BJ (cell line): Measurements from ENCODE around the gene ZDHHC14. TPM values are rescaled to one million over a fixed set of nuclear protein-coding genes. Genes with fewer than 3 reads are reported as not detected.
"Not testable (repeated sequence)": the region's sequence is repeated elsewhere in the genome, so short reads cannot be mapped to it uniquely, and the experiment has no call there.

Source experiments
- CTCF ChIA-PET: fragments of 350-600 bp; formaldehyde crosslinking; extraction: SDS; loops from one replicate; lab custom pipeline; 2021; ENCODE audit warnings: antibody characterized with exemption, inconsistent platforms; lab: Yijun Ruan, JAX
- POLR2A ChIA-PET: fragments of 300-600 bp; sonication (Branson Sonifier 250); formaldehyde crosslinking; extraction: SDS; loops from one replicate; lab custom pipeline; 2021; ENCODE audit warnings: antibody characterized with exemption; lab: Charles Lee
- DNase-seq: peaks from one replicate; pipeline ENCODE4 v3.0.0-alpha.2; 2011; ENCODE audit warnings: low read depth
- H3K27me3 ChIP-seq: 2 replicates; pipeline ENCODE4 v1.6.0; 2011; ENCODE audit warnings: low read length; ENCODE audit not compliant: control insufficient read depth, insufficient read depth
- H3K36me3 ChIP-seq: 2 replicates; pipeline ENCODE4 v1.5.1; 2011; ENCODE audit warnings: low read length; ENCODE audit not compliant: control insufficient read depth, insufficient read depth
- H3K4me3 ChIP-seq: 2 replicates; pipeline ENCODE4 v1.5.1; 2011; ENCODE audit warnings: low read depth, mild to moderate bottlenecking, control low read depth, low read length
- polyA plus RNA-seq: library from polyadenylated mRNA; depleted of rRNA; stranded (reverse); fragments of >200 nt; gene quantifications from 2 replicates; pipeline ENCODE4 v1.2.3, GENCODE V29; 2011
- TF ChIP-seq, protein P1 (sequence below): IDR thresholded peaks from 2 replicates; pipeline ENCODE4 v1.5.1; 2011; ENCODE audit warnings: low read depth, mild to moderate bottlenecking, control low read depth, inconsistent platforms, low read length, moderate library complexity; ENCODE audit not compliant: insufficient read depth

Gene ZDHHC14
- polyA plus RNA-seq, 1 experiment = 3.6 TPM

DNA sequence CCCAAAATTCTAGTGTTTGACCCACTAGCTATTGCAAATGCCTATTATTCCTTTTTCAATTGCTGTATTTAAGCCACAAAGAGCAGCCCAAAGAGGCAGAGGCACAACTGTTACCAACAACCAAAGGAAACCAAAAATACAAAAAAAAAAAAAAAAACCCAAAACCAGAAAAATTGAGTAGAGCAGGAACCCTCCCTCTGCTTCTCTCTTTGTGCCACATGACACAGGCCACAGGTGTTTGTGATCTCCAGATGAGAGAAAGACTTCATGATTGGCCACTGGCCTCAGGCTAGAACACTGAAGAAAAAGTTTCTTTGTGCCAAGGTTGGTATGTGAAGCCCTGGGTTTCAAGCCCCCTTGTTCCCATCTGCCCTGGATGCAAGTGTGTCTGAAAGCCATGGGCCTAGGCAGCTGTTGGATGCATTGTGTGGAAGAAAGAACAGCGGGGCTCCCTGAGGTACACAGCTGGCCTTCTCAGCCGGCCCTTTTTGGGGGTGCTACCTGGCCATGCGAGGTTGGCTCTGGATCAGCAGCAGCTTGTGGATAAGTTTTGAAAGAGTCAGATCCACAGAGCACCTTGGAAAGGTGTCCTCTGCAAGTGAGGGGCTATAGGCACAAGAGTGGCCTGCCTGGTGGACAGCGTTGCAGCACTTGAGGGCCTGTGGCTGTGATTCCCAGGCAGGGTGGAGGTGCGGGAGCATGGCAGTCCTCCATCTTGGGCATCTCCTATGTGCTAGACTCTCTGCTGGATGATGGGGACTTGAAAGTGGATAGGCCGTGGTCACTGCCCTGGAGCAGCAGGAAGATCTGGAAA is 204.5 kb downstream of the ZDHHC14 start:
- DNase-seq = no peak
- Histone ChIP-seq H3K36me3 (no peaks in the 10 kb centered on the region), H3K27me3 (no peaks in the 10 kb centered on the region), H3K4me3 (no peak overlapping the region)
- POLR2A ChIA-PET = no interaction called here
- CTCF ChIA-PET = no interaction called here
- TF ChIP-seq, protein P1, sequence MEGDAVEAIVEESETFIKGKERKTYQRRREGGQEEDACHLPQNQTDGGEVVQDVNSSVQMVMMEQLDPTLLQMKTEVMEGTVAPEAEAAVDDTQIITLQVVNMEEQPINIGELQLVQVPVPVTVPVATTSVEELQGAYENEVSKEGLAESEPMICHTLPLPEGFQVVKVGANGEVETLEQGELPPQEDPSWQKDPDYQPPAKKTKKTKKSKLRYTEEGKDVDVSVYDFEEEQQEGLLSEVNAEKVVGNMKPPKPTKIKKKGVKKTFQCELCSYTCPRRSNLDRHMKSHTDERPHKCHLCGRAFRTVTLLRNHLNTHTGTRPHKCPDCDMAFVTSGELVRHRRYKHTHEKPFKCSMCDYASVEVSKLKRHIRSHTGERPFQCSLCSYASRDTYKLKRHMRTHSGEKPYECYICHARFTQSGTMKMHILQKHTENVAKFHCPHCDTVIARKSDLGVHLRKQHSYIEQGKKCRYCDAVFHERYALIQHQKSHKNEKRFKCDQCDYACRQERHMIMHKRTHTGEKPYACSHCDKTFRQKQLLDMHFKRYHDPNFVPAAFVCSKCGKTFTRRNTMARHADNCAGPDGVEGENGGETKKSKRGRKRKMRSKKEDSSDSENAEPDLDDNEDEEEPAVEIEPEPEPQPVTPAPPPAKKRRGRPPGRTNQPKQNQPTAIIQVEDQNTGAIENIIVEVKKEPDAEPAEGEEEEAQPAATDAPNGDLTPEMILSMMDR = no peak

DNA sequence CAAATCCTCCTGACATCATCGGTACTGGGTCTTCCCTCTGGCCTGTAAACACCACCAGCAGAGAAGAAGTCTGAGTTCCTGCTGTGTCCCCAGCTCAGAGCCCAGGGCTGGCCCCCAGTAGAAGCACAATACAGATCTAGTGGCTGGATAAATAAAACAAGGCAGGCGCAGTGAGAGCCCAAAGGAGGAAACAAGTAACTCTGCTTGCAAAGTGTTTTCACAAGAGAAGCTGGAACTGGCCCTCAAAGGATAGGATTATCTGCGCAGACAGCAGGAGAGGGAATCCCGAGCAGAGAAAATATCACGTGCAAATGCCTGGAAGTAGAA is 205.1 kb downstream of the ZDHHC14 start:
- Histone ChIP-seq H3K36me3 (no peaks in the 10 kb centered on the region), H3K27me3 (no peaks in the 10 kb centered on the region), H3K4me3 (no peak overlapping the region)
- CTCF ChIA-PET = interaction anchor here (2.6 kb wide), 1 partner anchor 10 kb away, joined by 14 read pairs; no protein-coding TSS in a partner anchor
- POLR2A ChIA-PET = no interaction called here
- TF ChIP-seq, protein P1 = no peak
- no peak for DNase-seq

DNA sequence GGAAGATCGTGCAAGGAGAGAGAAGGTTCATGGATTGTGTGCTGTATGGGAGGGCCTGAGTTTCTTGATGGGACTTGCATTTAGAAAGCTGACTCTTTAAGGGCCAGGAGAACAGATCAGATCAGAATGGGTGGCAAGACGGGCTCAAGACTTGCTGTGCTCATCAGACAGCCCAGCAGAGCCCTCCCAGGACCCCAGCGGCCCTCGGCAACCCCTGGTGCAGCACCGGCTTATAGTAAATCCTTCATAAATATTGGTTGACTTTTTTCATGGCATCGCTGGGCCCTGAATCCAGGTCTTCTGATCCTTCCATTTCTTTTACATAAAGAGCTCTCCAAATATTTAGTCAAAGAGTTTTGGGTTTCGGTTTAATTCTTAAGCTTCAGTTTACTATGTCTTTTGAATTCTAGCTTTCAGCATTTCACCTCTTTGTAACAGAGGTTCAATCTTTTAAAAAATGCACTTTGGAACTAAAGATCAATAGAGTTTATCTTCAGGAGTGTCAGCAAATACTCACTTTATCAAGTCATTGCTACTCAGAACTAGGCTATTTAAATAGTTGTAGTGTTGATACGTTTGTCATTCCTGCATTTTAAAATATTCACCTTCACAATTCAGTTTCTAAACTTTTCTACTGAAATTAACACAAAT is 205.6 kb downstream of the ZDHHC14 start:
- H3K4me3 ChIP-seq = no peak overlapping the region
- DNase-seq = no peak
- ChIA-PET POLR2A (no interaction called here), CTCF (interaction anchor here (2.6 kb wide), 1 partner anchor 10 kb away, joined by 14 read pairs; no protein-coding TSS in a partner anchor)
- TF ChIP-seq, protein P1 = no peak
- no peaks in the 10 kb centered on the region for H3K27me3 ChIP-seq
- no peaks in the 10 kb centered on the region for H3K36me3 ChIP-seq

DNA sequence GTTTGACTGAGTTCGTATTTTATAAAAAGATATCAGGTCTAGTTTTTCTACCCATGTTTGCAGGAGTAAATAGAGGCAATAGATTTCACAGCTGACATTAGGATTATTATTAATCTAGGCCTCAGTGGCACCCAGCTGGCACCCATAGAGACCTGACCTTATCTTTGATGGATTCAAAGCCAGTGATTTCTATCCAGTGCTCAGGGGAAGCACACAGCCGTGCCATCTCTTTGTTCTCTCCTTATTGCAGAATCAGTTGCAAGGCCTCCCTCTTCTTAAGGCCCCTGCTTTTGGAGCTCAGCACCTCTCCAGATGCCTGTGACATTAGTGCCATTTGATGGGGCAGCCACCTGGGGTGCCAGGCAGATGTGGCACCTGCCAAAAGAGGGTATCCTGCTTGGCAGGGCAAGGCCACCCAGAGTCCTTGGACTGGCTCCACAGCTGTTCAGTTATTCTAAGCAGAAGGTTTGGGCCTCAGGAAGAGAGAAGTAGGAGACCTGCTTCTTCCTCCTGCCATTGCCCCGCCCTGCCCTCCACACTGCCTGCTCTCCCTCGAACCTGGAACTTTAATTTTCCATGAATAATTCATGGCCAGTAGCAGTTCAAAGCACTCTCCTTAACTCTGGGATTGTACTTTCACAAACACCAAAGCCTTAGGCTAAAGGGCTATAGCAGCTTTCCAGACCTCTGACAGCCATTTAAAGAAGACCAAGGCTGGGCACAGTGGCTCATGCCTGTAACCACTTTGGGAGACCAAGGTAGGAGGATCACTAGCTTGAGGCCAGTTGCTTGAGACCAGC is 206.3 kb downstream of the ZDHHC14 start:
- H3K36me3 ChIP-seq = no peaks in the 10 kb centered on the region
- ChIA-PET CTCF (interaction anchor here (0.6 to 2.6 kb wide), 2 partner anchors 9 to 23 kb away, joined by 4 to 14 read pairs; no protein-coding TSS in a partner anchor), POLR2A (no interaction called here)
- TF ChIP-seq, protein P1 = no peak
- DNase-seq = no peak
- no peak overlapping the region for H3K4me3 ChIP-seq
- no peaks in the 10 kb centered on the region for H3K27me3 ChIP-seq

DNA sequence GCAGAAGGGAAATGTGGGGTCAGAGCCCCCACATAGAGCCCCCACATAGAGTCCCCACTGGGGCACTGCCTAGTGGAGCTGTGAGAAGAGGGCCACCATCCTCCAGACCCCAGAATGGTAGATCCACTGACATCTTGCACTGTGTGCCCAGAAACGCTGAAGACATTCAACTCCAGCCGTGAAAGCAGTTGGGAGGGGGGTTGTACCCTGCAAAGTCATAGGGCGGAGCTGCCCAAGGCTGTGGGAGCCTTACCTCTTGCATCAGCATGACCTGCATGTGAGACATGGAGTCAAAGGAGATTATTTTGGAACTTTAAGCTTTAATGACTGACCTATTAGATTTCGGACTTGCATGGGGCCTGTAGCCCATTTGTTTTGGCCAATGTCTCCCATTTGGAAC is 209.7 kb downstream of the ZDHHC14 start:
- H3K36me3 ChIP-seq, POLR2A ChIA-PET, CTCF ChIA-PET, DNase-seq, H3K27me3 ChIP-seq, H3K4me3 ChIP-seq: not testable (repeated sequence)
